ENCODE measurements around the gene PDE8A.

GRCh38 chr15:85095566-85095965 lies 113.9 kb downstream of the PDE8A start:
- TF ChIP-seq CTCF (IDR thresholded peaks at IDR 0.05): no peak
- no peak for TF ChIP-seq EZH2 (IDR thresholded peaks at IDR 0.05; ENCODE audit: borderline replicate concordance, insufficient read depth, low read depth, low read length, poor library complexity, severe bottlenecking)

Data from B cell (primary cell).